NOMO-1 treated with DMSO at 0.1 percent for 48 hours (cell line): ENCODE measurements around the gene HELZ.
A peak's percentile ranks its signal among the peaks of the same experiment; 100 is the strongest.
"Not testable (repeated sequence)": the region's sequence is repeated elsewhere in the genome, so short reads cannot be mapped to it uniquely, and the experiment has no call there.

Experiments used
- DNase-seq: peaks from one replicate; lab custom pipeline; 2025; ENCODE audit not compliant: unreplicated experiment; lab: John Stamatoyannopoulos, UW

Gene HELZ

DNA sequence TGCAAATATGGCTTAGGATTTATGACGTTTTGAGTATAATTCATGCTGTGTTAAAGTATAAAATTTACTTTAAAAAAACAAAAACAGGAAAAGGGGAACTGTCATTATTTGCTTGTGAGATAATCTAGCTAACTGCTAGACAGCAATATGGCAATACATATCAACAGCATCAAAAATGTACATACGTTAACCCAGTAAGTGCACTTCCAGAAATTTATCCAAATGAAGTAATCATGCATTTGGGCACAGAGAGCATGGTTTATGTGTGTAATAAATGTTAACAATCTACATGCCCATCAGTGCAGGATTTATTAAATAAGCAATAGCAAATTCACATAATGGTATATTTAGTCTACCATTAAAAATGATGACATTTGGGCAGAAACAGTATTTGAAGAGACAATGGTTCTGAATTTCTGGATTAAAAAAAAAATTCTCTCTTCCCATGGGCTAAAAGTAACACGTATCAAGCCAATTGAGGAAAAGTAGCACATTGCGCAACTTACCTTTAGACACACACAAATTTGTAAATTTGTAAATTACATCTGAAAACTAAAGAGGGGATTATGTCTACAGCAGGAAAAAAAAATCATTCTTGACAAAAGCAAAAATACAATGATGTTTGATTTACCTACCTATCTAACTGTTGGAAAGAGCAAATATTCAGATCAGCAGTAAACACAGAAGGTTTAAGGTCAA is 120.4 kb downstream of the HELZ start:
- DNase-seq = no peak

- no peak for DNase-seq
Measured at GRCh38 chr17:67123699-67124098, 121.3 kb downstream of the HELZ start.

DNA sequence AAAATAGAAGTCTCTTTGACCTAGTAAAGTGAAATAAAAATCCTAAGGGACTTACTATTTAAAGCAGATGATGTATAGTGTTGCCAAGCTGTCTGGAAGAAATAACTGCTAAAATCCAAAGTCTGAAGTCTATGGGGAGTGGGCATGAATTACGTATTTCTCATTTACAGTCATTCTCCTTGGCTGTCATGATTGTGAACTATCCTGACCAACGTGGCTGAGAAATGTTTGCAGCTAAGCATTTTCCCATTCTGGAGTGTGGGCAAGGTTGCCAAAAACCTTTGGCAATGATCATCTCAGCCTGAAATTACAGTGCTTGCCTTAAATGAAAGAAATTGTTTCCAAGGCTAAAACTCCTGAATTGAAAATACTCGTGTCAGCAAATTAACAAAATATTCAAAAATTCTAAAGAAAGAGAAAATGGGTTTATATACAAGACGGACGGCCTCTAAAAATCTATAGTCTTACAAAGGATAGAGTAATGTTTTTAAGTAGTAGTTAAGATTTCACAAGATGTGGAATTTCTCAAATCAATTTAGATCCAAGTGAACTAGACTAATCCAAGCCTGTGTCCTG is 123.6 kb downstream of the HELZ start:
- no peak for DNase-seq

GRCh38 chr17:67119102-67119501 is 125.9 kb downstream of the HELZ start:
- DNase-seq = no peak

DNA sequence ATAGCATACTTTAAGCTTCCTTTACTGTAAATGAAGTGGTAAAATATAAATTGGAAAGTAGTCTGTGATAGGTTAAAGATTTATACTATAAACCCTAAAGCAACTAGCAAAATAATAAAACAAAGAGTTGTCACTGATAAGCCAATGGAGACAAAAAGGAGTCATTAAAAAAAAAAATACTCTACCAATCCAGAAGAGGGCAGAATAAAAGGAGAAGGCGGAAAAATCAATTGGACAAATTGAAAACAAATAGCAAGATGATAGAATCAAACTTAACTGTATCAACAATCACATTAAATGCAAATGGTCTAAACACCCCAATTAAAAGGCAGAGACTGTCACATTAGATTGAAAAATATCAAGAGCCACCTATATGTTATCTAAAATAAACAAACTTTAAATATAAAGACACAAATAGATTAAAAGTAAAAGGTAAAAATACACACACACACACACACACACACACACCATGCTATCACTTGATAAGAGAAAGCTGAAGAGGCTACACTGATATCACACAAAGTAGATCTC is 128.9 kb downstream of the HELZ start:
- no peak for DNase-seq

DNA sequence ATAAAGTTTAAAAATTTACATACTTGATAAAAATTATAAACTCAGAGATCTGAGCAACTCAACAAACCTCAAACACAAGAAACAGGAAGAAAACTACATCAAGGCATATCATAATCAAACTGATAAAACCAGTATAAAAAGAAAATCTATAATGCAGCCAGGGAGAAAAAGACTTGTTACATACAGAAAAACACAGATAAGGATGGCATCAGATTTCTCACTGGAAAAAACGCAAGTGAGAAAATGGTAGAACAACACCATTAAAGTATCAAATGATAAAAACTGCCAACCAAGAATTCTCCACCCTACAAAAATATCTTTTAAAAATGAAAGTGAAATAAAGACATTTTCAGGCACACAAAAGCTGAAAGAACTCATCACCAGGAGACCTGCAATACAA is 129.6 kb downstream of the HELZ start:
- DNase-seq = no peak

DNA sequence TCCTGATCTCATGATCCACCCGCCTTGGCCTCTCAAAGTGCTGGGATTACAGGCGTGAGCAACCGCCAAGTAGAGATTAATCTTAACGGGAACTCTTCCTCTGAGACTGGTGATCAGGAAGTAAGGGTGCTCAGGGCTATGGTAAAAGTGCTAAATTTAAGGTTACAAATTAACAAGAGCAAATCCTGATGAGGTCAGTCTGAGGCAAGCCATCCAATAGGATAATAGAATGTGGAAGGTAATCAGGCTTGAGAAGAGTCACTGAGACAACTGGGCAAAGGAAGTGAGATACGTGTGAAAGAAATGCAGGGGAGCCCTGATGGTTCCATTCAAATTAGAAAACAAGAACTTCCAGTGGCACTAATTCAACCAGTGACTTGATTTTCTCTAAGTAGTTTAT is 131.5 kb downstream of the HELZ start:
- DNase-seq = no peak

DNA sequence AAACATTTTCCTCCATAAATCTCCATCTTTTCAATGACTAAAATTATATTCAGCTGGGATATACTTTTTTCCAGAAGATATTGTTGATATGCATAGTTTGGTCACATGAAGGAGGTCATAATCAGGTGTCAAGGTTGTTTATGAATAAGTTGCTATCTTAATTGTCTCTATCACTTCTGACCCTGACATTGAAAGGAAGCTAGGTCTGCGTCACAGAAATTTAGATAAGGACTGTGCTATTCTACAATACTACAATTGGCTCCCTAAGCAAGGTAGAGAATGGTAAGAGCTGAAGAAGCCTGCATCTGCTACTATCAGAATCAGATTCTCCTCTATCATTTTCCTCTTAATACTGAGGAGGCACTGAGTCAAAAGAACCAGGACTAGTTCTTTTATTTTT is 133.2 kb downstream of the HELZ start:
- no peak for DNase-seq

DNA sequence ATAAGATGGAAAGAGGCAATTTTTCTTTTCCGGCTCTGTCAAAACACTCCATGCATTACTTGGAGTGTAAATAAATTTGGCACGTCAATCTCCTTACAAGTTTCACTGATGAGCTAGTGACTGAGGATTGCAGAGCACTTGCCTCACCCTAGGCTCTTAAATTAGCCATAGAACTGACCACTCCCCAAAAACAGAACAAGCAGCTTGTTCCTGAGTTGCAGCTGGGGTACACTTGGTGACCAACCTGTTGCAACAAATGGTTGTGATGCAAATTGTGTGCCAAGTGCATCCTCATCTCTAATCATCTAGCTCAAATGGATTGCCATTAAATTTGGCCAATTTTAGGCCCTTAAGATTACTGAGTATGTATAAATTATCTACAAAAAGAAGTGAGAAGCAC is 133.7 kb downstream of the HELZ start:
- DNase-seq = no peak

DNA sequence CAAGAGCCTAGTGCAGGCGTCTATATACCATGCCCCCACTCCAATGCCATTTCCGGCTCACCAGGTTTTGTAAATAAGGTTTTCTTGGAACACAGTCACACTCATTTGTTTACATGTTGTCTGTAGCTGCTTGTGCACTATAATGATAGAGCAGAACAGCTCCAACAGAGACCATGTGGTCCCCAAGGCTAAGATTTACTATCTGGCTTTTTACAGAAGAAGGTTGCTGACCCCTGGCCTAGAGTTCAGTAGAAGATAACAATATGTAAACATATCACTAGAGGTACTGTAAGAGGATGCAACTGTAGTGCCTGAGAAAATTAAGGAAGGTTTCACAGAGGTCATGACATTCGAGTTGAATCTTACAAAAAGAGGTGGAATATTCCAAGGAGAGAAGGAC is 134.4 kb downstream of the HELZ start:
- no peak for DNase-seq

DNA sequence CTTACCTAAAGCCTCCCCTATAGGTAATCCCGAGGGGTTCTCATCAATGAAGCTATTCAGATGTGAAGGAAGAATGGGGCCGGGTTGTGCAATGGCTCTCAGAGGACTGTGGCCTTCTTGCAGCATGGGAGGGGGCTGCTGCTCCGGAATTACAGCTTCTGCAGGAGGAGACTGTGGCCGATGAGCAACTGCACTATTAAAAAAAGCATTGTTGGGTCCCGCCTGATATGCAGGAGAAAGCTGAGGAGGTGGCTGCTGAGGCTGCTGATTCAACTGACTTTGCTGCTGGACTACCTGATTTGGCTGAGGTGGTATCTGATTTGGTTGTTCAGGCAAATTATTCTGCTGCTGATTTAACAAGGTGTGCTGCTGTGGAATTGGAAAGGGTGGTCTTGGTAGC is 135.9 kb downstream of the HELZ start:
- no peak for DNase-seq

DNA sequence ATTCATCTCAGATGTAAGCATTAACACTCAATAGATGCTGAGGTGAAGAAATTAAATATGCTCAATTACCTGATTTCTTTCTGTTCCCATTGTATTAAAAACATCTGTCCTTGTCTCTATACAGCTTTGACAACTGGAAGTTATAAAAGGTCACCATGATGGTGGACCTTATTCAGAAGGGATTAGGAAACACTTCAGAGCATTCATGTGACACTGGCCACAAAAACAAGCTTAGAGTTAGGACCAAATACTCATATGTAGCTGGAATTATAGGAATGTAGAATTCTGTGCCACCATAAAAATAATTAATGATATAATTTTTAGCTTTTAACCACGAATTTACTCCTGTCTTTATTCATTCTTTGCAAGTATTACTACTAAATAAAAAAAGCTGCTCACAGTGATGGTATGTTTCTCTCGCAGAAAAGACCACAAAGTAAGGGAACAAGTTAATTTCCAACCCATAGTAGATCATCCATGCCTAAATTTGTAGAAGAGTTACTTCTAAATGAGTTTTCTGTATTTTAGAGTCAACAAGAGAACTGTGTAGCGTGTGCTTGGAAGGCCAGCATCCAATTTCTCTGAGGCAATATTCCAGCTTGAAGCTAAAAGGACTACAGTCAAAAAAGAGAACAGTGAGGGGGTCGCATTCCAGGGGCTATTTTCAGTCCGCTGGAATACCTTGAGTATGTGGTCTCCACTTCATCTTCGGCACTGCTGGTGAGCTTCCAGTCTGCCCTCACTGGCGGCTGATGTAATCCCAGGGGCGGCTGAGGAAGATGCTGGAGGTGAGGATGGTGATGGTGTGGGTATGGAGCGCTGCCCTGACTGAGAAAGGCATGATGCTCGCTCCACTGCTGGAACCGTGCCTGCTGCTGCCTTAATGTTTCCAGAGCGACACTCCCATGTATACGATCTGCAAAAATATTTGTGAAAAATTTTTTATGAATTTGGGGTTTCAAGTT is 136.9 kb downstream of the HELZ start:
- no peak for DNase-seq

DNA sequence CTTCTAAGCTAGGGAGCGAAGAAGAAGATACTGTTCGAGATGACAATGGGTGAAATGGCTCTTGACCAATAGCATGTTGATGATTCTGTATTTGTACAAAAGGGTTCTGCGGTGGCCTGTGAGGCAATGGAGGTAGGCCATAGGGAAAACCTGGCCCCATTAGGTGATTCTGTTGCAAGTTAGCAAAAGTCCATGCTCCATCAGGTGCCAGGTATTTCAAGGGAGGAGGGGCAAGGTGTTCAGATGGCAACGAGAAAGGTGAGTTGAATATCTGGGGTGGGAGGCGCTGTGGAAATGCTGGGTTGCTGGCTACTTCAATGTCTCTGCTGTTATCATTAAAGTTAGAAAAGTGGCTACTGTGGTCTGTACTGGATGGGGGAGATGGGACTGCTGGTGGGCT is 137.8 kb downstream of the HELZ start:
- DNase-seq = no peak

DNA sequence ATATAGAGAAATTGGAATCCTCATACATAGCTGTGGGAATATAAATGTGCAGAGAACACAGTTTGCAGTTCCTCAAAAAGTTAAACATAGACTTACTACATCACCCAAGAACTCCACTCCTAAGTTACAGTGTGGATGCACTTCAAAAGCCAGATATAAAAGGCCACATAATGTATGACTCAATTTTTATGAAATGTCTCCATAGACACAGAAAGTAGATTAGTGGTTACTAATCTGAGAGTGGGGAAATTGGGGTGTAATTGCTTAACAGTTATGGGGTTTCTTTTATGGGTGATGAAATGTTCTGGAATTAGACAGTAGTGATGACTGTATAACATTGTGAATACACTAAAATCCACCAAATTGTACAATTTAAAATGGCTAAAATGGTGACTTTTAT is 139.8 kb downstream of the HELZ start:
- DNase-seq = peak; percentile 32

GRCh38 chr17:67104641-67105040 is 140.4 kb downstream of the HELZ start:
- DNase-seq = not testable (repeated sequence)

DNA sequence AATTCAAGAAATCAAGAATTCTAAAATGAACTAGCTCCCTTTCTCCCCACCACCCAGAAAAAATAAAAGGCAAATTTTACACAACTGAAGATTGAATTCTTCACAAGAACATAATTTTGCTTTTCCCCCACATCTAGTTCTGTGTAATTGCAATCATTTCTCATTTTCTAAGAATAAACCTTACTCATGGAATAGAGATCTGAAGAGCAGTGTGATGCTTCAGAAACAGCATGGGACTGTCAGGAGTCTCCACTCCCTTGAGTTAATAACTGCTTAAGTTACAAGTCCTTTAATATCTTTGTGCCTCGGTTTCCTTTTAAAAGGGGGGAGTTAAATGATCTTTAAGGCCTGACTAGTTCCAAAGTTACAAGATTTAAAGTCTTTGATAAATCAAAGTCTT is 147.0 kb downstream of the HELZ start:
- DNase-seq = no peak

DNA sequence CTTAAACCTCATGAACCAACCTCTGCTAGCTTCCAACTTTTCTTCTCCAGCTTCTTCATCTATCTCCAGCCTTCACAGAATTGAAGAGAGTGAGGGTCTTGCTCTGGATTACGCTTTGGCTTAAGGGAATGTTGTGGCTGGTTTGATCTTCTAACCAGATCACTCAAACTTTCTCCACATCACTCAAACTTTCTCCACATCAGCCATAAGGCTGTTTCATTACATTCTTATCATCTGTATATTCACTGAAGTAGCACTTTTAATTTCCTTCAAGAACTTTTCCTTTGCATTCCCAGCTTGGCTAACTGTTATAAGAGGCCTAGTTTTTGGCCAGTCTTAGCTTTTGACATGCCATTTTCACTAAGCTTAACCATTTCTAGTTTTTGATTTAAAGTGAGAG is 148.4 kb downstream of the HELZ start:
- DNase-seq = no peak

GRCh38 chr17:67095803-67096202 is 149.2 kb downstream of the HELZ start:
- no peak for DNase-seq

DNA sequence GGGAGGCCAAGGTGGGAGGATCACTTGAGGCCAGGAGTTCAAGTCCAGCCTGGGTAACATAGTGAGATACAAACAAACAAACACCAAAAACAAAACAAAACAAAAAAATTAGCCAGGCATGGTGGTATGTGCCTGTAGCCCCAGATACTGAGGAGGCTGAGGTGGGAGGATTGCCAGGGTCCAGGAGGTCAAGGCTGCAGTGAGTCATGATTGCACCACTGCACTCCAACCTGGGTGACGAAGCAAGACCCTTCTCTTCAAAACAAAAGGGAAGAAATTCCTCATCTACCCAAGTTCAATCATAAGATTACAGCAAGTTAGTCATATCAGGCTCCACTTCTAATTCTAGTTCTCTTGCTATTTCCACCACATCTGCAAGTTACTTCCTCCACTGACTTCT is 149.7 kb downstream of the HELZ start:
- peak; percentile 24 for DNase-seq

GRCh38 chr17:67093348-67093747 is 151.6 kb downstream of the HELZ start:
- DNase-seq = no peak

DNA sequence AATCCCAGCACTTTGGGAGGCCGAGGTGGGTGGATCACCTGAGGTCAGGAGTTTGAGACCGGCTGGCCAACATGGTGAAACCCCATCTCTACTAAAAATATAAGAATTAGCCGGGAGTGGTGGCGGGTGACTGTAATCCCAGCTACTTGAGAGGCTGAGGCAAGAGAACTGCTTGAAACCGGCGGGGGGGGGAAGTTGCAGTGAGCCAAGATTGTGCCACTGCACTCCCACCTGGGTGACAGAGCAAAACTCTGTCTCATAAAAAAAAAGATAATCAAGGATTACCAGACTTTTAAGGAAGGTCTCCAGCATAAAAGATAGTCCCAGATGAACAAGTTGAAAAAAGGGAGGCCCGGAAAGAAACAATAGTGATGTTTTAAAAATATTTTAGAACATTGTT is 152.3 kb downstream of the HELZ start:
- DNase-seq = not testable (repeated sequence)

GRCh38 chr17:67092291-67092690 is 152.7 kb downstream of the HELZ start:
- no peak for DNase-seq
